PC-9 (cell line): ENCODE measurements around the gene SLC5A12. TPM values are rescaled to one million over a fixed set of nuclear protein-coding genes. Genes with fewer than 3 reads are reported as not detected.

Experiments used
- Bru-seq: library from RNA; stranded (reverse); fragments of 400-500 nt; gene quantifications from one replicate; lab custom pipeline; 2021; lab: Mats Ljungman, UMichigan
- BruChase-seq, 2 experiments: library from RNA; stranded (reverse); fragments of 400-500 nt; gene quantifications; one replicate each; lab custom pipeline; 2021; lab: Mats Ljungman, UMichigan
- BruUV-seq: library from RNA; stranded (reverse); fragments of 400-500 nt; replicated peaks from 2 replicates; lab custom pipeline; 2021; lab: Mats Ljungman, UMichigan
- CTCF ChIA-PET: fragments of 300-600 bp; sonication (Branson Sonifier 250); formaldehyde crosslinking; loops from one replicate; lab custom pipeline; 2022; ENCODE audit warnings: antibody characterized with exemption; lab: Charles Lee
- POLR2A ChIA-PET: fragments of 300-600 bp; sonication (Branson Sonifier 250); formaldehyde crosslinking; loops from one replicate; lab custom pipeline; 2022; ENCODE audit warnings: antibody characterized with exemption; ENCODE audit not compliant: unreplicated experiment; lab: Charles Lee
- DNase-seq, 2 experiments: peaks; one replicate each; pipeline versions ENCODE4 v3.0.0 to v3.0.0-alpha.2; 2015 to 2022; ENCODE audit warnings: mixed read lengths in 1 of 2
- H2AFZ ChIP-seq: fragments of 200-600 bp; sonication (generic); 2 replicates; pipeline ENCODE4 v1.8.1; 2017; ENCODE audit warnings: antibody characterized with exemption
- H3F3A ChIP-seq: fragments of 200-600 bp; sonication (generic); 2 replicates; pipeline ENCODE4 v1.8.1; 2017; ENCODE audit warnings: antibody characterized with exemption, mild to moderate bottlenecking, low read depth; ENCODE audit not compliant: insufficient read depth
- H3K27ac ChIP-seq: fragments of 200-600 bp; sonication (generic); 2 replicates; pipeline ENCODE4 v1.6.1; 2016; ENCODE audit warnings: mixed run types
- H3K27me3 ChIP-seq: fragments of 200-600 bp; sonication (generic); 2 replicates; pipeline ENCODE4 v1.6.1; 2016; ENCODE audit warnings: low read depth, mixed run types; ENCODE audit not compliant: insufficient read depth
- H3K36me3 ChIP-seq: fragments of 200-600 bp; sonication (generic); 2 replicates; pipeline ENCODE4 v1.6.1; 2016; ENCODE audit warnings: low read depth, mixed run types
- H3K4me1 ChIP-seq: fragments of 200-600 bp; sonication (generic); replicated peaks from 2 replicates; pipeline ENCODE4 v1.6.1; 2016; ENCODE audit warnings: mixed run types; ENCODE audit not compliant: insufficient read depth
- H3K4me2 ChIP-seq: fragments of 200-600 bp; sonication (generic); 2 replicates; pipeline ENCODE4 v1.6.1; 2017; ENCODE audit warnings: mixed run types
- H3K4me3 ChIP-seq: fragments of 200-600 bp; sonication (generic); 2 replicates; pipeline ENCODE4 v1.6.1; 2016; ENCODE audit warnings: mixed run types
- H3K79me2 ChIP-seq: fragments of 200-600 bp; sonication (generic); 2 replicates; pipeline ENCODE4 v1.6.1; 2017; ENCODE audit warnings: low read depth, mixed run types
- H3K9me2 ChIP-seq: fragments of 200-600 bp; sonication (generic); 2 replicates; pipeline ENCODE4 v1.8.1; 2017; ENCODE audit warnings: mild to moderate bottlenecking; ENCODE audit not compliant: insufficient read depth
- H3K9me3 ChIP-seq: fragments of 200-600 bp; sonication (generic); 2 replicates; pipeline ENCODE4 v1.8.1; 2016; ENCODE audit warnings: low read depth; ENCODE audit not compliant: insufficient read depth
- H4K20me1 ChIP-seq: fragments of 200-600 bp; sonication (generic); 2 replicates; pipeline ENCODE4 v1.8.1; 2017; ENCODE audit not compliant: insufficient read depth
- EZH2 ChIP-seq: fragments of 200-600 bp; sonication (generic); IDR thresholded peaks from 2 replicates; pipeline ENCODE4 v1.8.0; 2017; ENCODE audit warnings: antibody characterized with exemption, low read depth
- intact Hi-C: fragments of 100-400 bp; cut with micrococcal nuclease; formaldehyde crosslinking; loops from one replicate; pipeline ENCODE4 v1.10.0; 2022; ENCODE audit not compliant: unreplicated experiment
- long read RNA-seq: library from polyadenylated mRNA; stranded (forward); transcript quantifications from one replicate; pipeline ENCODE4 v2.0.0, GENCODE V29; 2022
- total RNA-seq: library from RNA; stranded (reverse); gene quantifications from 2 replicates; pipeline ENCODE4 v1.2.3, GENCODE V29; 2021
- TF ChIP-seq, protein P1 (sequence below): fragments of 200-600 bp; sonication (generic); conservative IDR thresholded peaks from 2 replicates; pipeline ENCODE4 v1.6.1; 2017; ENCODE audit warnings: mixed run types, antibody characterized with exemption, mild to moderate bottlenecking, moderate library complexity

The SLC5A12 gene, protein sequence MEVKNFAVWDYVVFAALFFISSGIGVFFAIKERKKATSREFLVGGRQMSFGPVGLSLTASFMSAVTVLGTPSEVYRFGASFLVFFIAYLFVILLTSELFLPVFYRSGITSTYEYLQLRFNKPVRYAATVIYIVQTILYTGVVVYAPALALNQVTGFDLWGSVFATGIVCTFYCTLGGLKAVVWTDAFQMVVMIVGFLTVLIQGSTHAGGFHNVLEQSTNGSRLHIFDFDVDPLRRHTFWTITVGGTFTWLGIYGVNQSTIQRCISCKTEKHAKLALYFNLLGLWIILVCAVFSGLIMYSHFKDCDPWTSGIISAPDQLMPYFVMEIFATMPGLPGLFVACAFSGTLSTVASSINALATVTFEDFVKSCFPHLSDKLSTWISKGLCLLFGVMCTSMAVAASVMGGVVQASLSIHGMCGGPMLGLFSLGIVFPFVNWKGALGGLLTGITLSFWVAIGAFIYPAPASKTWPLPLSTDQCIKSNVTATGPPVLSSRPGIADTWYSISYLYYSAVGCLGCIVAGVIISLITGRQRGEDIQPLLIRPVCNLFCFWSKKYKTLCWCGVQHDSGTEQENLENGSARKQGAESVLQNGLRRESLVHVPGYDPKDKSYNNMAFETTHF
- total RNA-seq (not detected in 2 replicates), Bru-seq, nascent RNA (percentile 6 among the genes with signal in this experiment), BruChase-seq, experiment 1, labeled RNA remaining after a 2-hour chase (percentile 9 among the genes with signal in this experiment), BruChase-seq, experiment 2, labeled RNA remaining after a 6-hour chase (percentile 4 among the genes with signal in this experiment)
- long read RNA-seq, result 0 reads

DNA sequence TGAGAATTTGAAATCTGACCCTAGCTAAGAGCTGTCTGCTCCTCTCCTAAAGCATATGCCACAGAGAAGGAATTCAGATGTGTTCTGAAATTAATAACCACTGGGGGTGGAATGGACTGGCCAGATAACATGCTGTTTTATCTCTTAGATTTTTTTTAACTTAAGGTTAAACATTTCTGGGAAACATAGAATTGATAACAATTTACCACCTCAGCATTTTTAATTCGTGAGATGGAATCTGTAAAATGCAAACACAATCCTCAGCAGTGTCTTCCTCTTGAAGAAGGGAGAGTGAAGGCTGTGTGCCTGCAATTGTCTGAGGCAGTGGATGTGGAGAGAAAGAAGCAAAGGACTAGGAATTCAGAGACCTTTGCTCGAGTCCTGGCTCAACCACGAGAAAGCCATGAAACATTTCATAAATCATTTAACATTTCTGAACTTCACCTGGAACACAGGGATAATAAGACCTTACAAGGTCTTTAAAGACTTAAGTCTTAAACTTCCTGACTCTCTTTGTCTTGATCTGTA lies at the start of gene SLC5A12:
Gene SLC5A12 (minus strand): TSS at position 113 of the 528 bp plus-strand sequence. CDS start 346 bp downstream, outside the sequence.
- DNase-seq, result no peak
- Histone ChIP-seq H3K79me2 (no peaks in the 10 kb centered on the region), H3F3A (no peaks in the 10 kb centered on the region), H3K9me2 (no peaks in the 10 kb centered on the region), H3K4me2 (no peak within 1 kb of the TSS), H3K36me3 (no peaks in the 10 kb centered on the region), H3K27ac (no peak within 1 kb of the TSS), H3K9me3 (no peaks in the 10 kb centered on the region), H4K20me1 (no peaks in the 10 kb centered on the region), H3K4me1 (no peaks in the 10 kb centered on the region), H3K27me3 (no peaks in the 10 kb centered on the region), H3K4me3 (no peak within 1 kb of the TSS), H2AFZ (0 out of 2 replicates have a peak within 1 kb of the TSS, but pooled peaks have one; percentile 16)
- CTCF ChIA-PET, result no interaction called here
- intact Hi-C loops, result no loop called here
- TF ChIP-seq, protein P1, sequence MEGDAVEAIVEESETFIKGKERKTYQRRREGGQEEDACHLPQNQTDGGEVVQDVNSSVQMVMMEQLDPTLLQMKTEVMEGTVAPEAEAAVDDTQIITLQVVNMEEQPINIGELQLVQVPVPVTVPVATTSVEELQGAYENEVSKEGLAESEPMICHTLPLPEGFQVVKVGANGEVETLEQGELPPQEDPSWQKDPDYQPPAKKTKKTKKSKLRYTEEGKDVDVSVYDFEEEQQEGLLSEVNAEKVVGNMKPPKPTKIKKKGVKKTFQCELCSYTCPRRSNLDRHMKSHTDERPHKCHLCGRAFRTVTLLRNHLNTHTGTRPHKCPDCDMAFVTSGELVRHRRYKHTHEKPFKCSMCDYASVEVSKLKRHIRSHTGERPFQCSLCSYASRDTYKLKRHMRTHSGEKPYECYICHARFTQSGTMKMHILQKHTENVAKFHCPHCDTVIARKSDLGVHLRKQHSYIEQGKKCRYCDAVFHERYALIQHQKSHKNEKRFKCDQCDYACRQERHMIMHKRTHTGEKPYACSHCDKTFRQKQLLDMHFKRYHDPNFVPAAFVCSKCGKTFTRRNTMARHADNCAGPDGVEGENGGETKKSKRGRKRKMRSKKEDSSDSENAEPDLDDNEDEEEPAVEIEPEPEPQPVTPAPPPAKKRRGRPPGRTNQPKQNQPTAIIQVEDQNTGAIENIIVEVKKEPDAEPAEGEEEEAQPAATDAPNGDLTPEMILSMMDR, result no peak
- no peak for TF ChIP-seq EZH2
- BruUV-seq, result no TSS peak
- POLR2A ChIA-PET, result no interaction called here

DNA sequence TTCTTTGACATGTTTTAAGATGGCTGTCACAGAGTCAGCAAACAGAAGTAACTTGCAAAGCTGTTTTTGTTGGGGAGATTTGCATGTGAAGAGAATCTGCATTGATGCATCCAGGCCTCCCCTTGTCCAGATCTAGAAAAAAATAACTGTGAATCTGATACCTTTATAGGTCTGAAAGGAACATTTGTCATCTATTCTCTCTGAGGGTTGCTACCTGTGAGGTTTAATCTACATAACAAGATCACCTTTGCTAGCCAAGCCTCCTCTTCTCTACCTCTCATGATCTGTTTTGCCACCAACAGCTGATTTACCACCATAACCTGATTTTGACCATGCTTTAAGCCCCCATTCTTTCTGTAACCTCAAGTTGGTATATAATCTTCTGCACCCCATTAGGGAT lies 47.2 kb upstream of the SLC5A12 start:
- CTCF ChIA-PET, result no interaction called here
- Histone ChIP-seq H3K9me2 (no peaks in the 10 kb centered on the region), H2AFZ (no peak overlapping the region), H3K4me3 (no peak overlapping the region), H4K20me1 (no peaks in the 10 kb centered on the region), H3K79me2 (no peaks in the 10 kb centered on the region), H3K4me2 (no peak overlapping the region), H3F3A (no peaks in the 10 kb centered on the region), H3K36me3 (no peaks in the 10 kb centered on the region), H3K27me3 (no peaks in the 10 kb centered on the region), H3K9me3 (no peaks in the 10 kb centered on the region), H3K4me1 (no peaks in the 10 kb centered on the region), H3K27ac (no peak overlapping the region)
- POLR2A ChIA-PET, result no interaction called here
- TF ChIP-seq, protein P1, result no peak
- TF ChIP-seq EZH2, result no peak
- no peak for DNase-seq
- intact Hi-C loops, result no loop called here
- no TSS peak for BruUV-seq

DNA sequence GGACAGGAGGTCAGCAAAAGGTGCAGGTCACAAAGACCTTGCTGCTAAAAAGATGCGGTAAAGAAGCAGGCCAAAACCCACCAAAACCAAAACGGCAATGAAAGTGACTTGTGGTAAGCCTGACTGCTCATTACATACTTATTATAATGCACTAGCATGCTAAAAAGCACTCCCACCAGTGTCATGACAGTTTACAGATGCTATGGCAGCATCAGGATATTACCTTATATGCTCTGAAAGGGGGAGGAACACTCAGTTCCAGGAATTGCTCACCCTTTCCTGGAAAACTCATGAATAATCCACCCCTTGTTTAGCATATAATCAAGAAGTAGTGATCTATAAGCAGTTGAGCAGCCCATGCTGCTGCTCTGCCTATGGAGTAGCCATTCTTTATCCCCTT lies 45.2 kb upstream of the SLC5A12 start:
- H3K4me2 ChIP-seq, result no peak overlapping the region
- H3K27ac ChIP-seq, result no peak overlapping the region
- no peaks in the 10 kb centered on the region for H3K4me1 ChIP-seq
- H4K20me1 ChIP-seq, result no peaks in the 10 kb centered on the region
- intact Hi-C loops, result no loop called here
- no peaks in the 10 kb centered on the region for H3F3A ChIP-seq
- TF ChIP-seq EZH2, result no peak
- TF ChIP-seq, protein P1, result no peak
- POLR2A ChIA-PET, result no interaction called here
- no peaks in the 10 kb centered on the region for H3K9me2 ChIP-seq
- CTCF ChIA-PET, result no interaction called here
- no peak overlapping the region for H2AFZ ChIP-seq
- no peak for DNase-seq
- H3K36me3 ChIP-seq, result no peaks in the 10 kb centered on the region
- no peaks in the 10 kb centered on the region for H3K27me3 ChIP-seq
- H3K9me3 ChIP-seq, result no peaks in the 10 kb centered on the region
- H3K79me2 ChIP-seq, result no peaks in the 10 kb centered on the region
- H3K4me3 ChIP-seq, result no peak overlapping the region
- BruUV-seq, result no TSS peak
